AG20443 (cell line): ENCODE results near the gene PDCD1.
"Not testable (repeated sequence)": the region's sequence is repeated elsewhere in the genome, so short reads cannot be mapped to it uniquely, and the experiment has no call there.

ENCODE experiments used
- DNase-seq: peaks from one replicate; pipeline ENCODE4 v3.0.0; 2012; ENCODE audit warnings: low spot score, mixed read lengths

PDCD1 gene

GRCh38 chr2:241800198-241800903, 58.3 kb downstream of the PDCD1 start:
- not testable (repeated sequence) for DNase-seq
